Measurements from ENCODE around the gene ARMC2. TPM values are rescaled to one million over a fixed set of nuclear protein-coding genes. Genes with fewer than 3 reads are reported as not detected.

The ARMC2 gene
- total RNA-seq, 1 donor: 1.4 TPM

- Histone ChIP-seq H2AFZ (ENCODE audit: low read length) (no peak overlapping the region), H3K79me2 (ENCODE audit: insufficient read depth, low read length) (no peaks in the 10 kb centered on the region), H3K27me3 (ENCODE audit: insufficient read depth, low read length) (no peaks in the 10 kb centered on the region), H3K36me3 (ENCODE audit: insufficient read depth, low read length) (peaks cover 7% of the 10 kb centered on the region), H3K4me3 (ENCODE audit: insufficient read depth, low read length) (no peak overlapping the region), H3K4me1 (ENCODE audit: insufficient read depth, low read length) (no peaks in the 10 kb centered on the region), H4K20me1 (ENCODE audit: insufficient read depth, low read length) (no peaks in the 10 kb centered on the region), H3K4me2 (ENCODE audit: insufficient read depth, low read length) (no peak overlapping the region), H3K9me3 (ENCODE audit: low read depth, low read length) (no peaks in the 10 kb centered on the region), H3K27ac (ENCODE audit: low read depth, low read length) (no peak overlapping the region)
- no peak for DNase-seq (ENCODE audit: insufficient read length, low spot score, missing footprints)
- no peak for TF ChIP-seq CTCF (IDR thresholded peaks at IDR 0.05; ENCODE audit: extremely low read depth, low read depth, low read length)
These were observed 134.9 kb downstream of the ARMC2 start for GRCh38 chr6:108983151-108983550.

- H3K4me1 ChIP-seq (ENCODE audit: insufficient read depth, low read length): no peaks in the 10 kb centered on the region
- no peak overlapping the region for H3K4me3 ChIP-seq (ENCODE audit: insufficient read depth, low read length)
- H3K27ac ChIP-seq (ENCODE audit: low read depth, low read length): no peak overlapping the region
- no peak for DNase-seq (ENCODE audit: insufficient read length, low spot score, missing footprints)
- peaks cover 14% of the 10 kb centered on the region for H3K36me3 ChIP-seq (ENCODE audit: insufficient read depth, low read length)
- no peak for TF ChIP-seq CTCF (IDR thresholded peaks at IDR 0.05; ENCODE audit: extremely low read depth, low read depth, low read length)
- H3K27me3 ChIP-seq (ENCODE audit: insufficient read depth, low read length): no peaks in the 10 kb centered on the region
- no peaks in the 10 kb centered on the region for H4K20me1 ChIP-seq (ENCODE audit: insufficient read depth, low read length)
- no peak overlapping the region for H2AFZ ChIP-seq (ENCODE audit: low read length)
- no peak overlapping the region for H3K4me2 ChIP-seq (ENCODE audit: insufficient read depth, low read length)
- H3K9me3 ChIP-seq (ENCODE audit: low read depth, low read length): no peaks in the 10 kb centered on the region
- H3K79me2 ChIP-seq (ENCODE audit: insufficient read depth, low read length): no peaks in the 10 kb centered on the region
These were observed 137.1 kb downstream of the ARMC2 start for GRCh38 chr6:108985301-108985700.

- Histone ChIP-seq H3K27me3 (ENCODE audit: insufficient read depth, low read length) (no peaks in the 10 kb centered on the region), H3K79me2 (ENCODE audit: insufficient read depth, low read length) (no peaks in the 10 kb centered on the region), H3K27ac (ENCODE audit: low read depth, low read length) (no peak overlapping the region), H4K20me1 (ENCODE audit: insufficient read depth, low read length) (no peaks in the 10 kb centered on the region), H3K36me3 (ENCODE audit: insufficient read depth, low read length) (peaks cover 17% of the 10 kb centered on the region), H2AFZ (ENCODE audit: low read length) (no peak overlapping the region), H3K9me3 (ENCODE audit: low read depth, low read length) (no peaks in the 10 kb centered on the region), H3K4me3 (ENCODE audit: insufficient read depth, low read length) (no peak overlapping the region), H3K4me2 (ENCODE audit: insufficient read depth, low read length) (no peak overlapping the region), H3K4me1 (ENCODE audit: insufficient read depth, low read length) (no peaks in the 10 kb centered on the region)
- DNase-seq (ENCODE audit: insufficient read length, low spot score, missing footprints): no peak
- TF ChIP-seq CTCF (IDR thresholded peaks at IDR 0.05; ENCODE audit: extremely low read depth, low read depth, low read length): no peak
These were observed 138.9 kb downstream of the ARMC2 start for GRCh38 chr6:108987156-108987555.

- H3K27ac ChIP-seq (ENCODE audit: low read depth, low read length): no peak overlapping the region
- no peak overlapping the region for H3K4me2 ChIP-seq (ENCODE audit: insufficient read depth, low read length)
- no peak for DNase-seq (ENCODE audit: insufficient read length, low spot score, missing footprints)
- H4K20me1 ChIP-seq (ENCODE audit: insufficient read depth, low read length): no peaks in the 10 kb centered on the region
- no peaks in the 10 kb centered on the region for H3K9me3 ChIP-seq (ENCODE audit: low read depth, low read length)
- H3K4me1 ChIP-seq (ENCODE audit: insufficient read depth, low read length): no peaks in the 10 kb centered on the region
- no peaks in the 10 kb centered on the region for H3K79me2 ChIP-seq (ENCODE audit: insufficient read depth, low read length)
- TF ChIP-seq CTCF (IDR thresholded peaks at IDR 0.05; ENCODE audit: extremely low read depth, low read depth, low read length): no peak
- H2AFZ ChIP-seq (ENCODE audit: low read length): no peak overlapping the region
- H3K27me3 ChIP-seq (ENCODE audit: insufficient read depth, low read length): no peaks in the 10 kb centered on the region
- no peak overlapping the region for H3K4me3 ChIP-seq (ENCODE audit: insufficient read depth, low read length)
- peaks cover 25% of the 10 kb centered on the region for H3K36me3 ChIP-seq (ENCODE audit: insufficient read depth, low read length)
These were observed 140.1 kb downstream of the ARMC2 start for GRCh38 chr6:108988296-108988695.
